ENCODE measurements around the gene NOC4L.

NOC4L gene

GRCh38 chr12:132166801-132167591, 22.7 kb downstream of the NOC4L start:
- FAIRE-seq (peak; percentile 75), DNase-seq (ENCODE audit: insufficient read length, low spot score) (no peak)

DNA sequence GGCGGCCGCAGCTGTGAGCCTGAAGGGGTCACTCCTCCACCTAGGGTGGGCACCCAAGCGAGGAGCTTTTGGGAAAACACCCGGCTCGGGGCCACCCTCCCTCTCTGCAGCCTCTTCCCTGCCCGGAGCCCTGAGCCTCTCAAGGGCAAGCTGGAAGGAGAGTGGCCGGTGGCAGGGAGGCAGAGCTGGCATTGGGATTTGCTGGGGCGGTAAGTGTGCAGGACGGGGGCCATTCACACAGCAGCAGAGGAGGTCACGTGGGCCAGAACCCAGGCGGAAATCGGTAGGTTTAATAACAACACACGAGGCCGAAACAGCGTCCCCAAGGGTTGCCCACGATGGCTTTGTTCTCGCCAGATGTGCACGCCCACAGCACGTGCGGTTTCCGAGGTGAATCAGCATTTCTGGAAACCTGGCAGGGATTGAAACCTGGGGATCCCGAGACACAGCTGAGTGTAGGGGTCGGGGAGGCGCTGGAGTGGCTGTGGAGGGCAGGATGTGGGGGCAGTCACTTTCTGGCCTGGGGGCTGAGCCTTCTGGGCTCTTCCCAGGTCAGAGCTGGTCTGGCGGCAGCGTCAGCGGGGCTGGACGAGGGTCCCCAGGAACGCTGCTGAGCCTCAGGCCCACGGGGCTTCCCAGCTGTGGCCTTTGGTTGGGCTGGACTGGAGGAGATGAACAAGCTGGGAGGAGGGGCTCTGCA, 23.5 kb downstream of the NOC4L start:
- no peak for FAIRE-seq
- no peak for DNase-seq (ENCODE audit: insufficient read length, low spot score)

- DNase-seq (ENCODE audit: insufficient read length, low spot score), result no peak
- FAIRE-seq, result no peak
Observed at GRCh38 chr12:132168311-132169031, 24.2 kb downstream of the NOC4L start.

- DNase-seq (ENCODE audit: insufficient read length, low spot score) (no peak), FAIRE-seq (no peak)
Observed at GRCh38 chr12:132169376-132169775, 25.1 kb downstream of the NOC4L start.

GRCh38 chr12:132170094-132170636, 25.9 kb downstream of the NOC4L start:
- no peak for FAIRE-seq

GRCh38 chr12:132170637-132171292, 26.5 kb downstream of the NOC4L start:
- DNase-seq (ENCODE audit: insufficient read length, low spot score), result no peak

More at GRCh38 chr12:132170094-132170636, 25.9 kb downstream of the NOC4L start:
- peak; percentile 49 for DNase-seq (ENCODE audit: insufficient read length, low spot score)

GRCh38 chr12:132171293-132171967, 27.2 kb downstream of the NOC4L start:
- FAIRE-seq (no peak), DNase-seq (ENCODE audit: insufficient read length, low spot score) (no peak)

More at GRCh38 chr12:132170637-132171292, 26.5 kb downstream of the NOC4L start:
- no peak for FAIRE-seq

DNA sequence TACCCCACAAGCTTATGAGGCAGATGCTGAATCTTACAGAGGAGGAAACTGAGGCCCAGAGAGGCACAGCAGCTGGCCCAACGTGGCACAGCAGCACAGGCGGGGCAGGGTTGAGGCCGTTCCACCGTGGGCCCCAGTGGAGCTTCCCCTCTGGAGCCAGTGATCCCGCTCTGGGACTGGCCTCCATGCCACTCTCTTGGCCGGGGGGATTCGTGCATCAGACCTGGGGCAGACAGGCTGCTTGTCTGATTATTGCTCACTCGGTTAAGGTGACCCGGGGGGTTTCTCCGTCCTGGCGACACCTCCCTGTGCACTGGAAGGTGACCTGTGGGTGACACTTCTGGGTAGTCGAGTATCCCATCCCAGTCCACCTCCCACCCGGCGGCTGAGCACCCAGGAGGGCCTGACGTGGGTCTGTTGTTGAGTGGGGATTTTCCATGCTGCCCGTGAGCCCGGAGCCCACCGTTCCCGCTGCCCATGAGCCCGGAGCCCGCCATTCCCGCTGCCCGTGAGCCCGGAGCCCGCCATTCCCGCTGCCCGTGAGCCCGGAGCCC, 27.8 kb downstream of the NOC4L start:
- DNase-seq (ENCODE audit: insufficient read length, low spot score) (no peak), FAIRE-seq (no peak)

GRCh38 chr12:132172619-132173018, 28.4 kb downstream of the NOC4L start:
- FAIRE-seq, result no peak

GRCh38 chr12:132173135-132174014, 29.1 kb downstream of the NOC4L start:
- no peak for FAIRE-seq
- no peak for DNase-seq (ENCODE audit: insufficient read length, low spot score)

More at GRCh38 chr12:132172619-132173018, 28.4 kb downstream of the NOC4L start:
- no peak for DNase-seq (ENCODE audit: insufficient read length, low spot score)

DNA sequence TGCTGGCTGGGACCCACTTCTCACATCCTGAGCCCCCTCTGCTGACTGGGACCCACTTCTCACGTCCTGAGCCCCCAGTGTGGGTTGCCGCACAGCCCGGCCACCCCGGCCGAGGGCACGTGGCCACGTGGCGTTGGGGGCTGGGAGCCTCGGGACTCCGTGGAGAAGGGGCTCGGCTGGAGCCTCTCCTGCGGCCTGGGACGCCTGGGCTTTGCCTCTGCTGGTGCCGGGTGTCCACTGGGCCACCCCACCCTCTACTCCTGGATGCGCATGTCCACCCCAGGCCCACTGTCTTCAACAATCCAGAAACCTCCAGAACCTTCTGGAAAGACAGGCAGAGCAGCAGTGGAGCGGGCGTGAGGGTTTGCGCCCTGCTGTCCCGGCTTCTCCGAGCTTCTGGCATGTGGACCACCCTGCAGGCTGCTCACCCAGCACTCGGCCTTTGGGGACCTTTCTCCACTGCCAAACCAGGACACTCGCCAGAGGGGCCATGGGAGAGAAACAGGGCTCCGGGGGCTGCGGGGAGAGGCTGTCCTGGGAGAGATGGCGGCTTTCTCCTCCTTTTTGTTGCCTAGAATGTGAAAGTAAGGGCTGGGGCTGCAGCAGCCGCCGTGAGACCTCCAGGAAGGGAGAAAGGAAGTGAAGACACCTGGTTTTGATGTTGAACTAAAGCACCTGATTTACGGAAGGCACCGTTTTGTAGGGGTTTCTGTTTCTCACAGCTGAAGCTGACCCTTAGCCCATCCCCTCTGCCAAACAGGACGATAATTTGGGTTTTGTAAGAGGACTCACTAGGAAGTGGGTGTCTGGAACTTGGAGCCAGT, 30.0 kb downstream of the NOC4L start:
- FAIRE-seq (no peak), DNase-seq (ENCODE audit: insufficient read length, low spot score) (no peak)

GRCh38 chr12:132174839-132175490, 30.7 kb downstream of the NOC4L start:
- FAIRE-seq, result no peak

GRCh38 chr12:132175496-132176384, 31.5 kb downstream of the NOC4L start:
- FAIRE-seq (no peak), DNase-seq (ENCODE audit: insufficient read length, low spot score) (no peak)

More at GRCh38 chr12:132174839-132175490, 30.7 kb downstream of the NOC4L start:
- no peak for DNase-seq (ENCODE audit: insufficient read length, low spot score)

GRCh38 chr12:132176385-132176919, 32.2 kb downstream of the NOC4L start:
- no peak for DNase-seq (ENCODE audit: insufficient read length, low spot score)
- FAIRE-seq, result no peak

GRCh38 chr12:132176920-132177551, 32.8 kb downstream of the NOC4L start:
- FAIRE-seq (no peak), DNase-seq (ENCODE audit: insufficient read length, low spot score) (no peak)
